Aorta (tissue), 5 donors: ENCODE data around the gene TAF1B. TPM values are rescaled to one million over a fixed set of nuclear protein-coding genes. Genes with fewer than 3 reads are reported as not detected.
"Not testable (repeated sequence)": the region's sequence is repeated elsewhere in the genome, so short reads cannot be mapped to it uniquely, and the experiment has no call there.

ENCODE experiments used
- ATAC-seq: fragments of 200-7000 bp; cut with Tn5 transposase; one replicate; pipeline ENCODE4 v1.9.1; 2022; ENCODE audit warnings: moderate library complexity; ENCODE audit not compliant: low FRiP score
- DNase-seq, 2 donors: peaks; one replicate each; pipeline ENCODE4 v3.0.0-alpha.2; 2020
- H3K27ac ChIP-seq, 2 donors: one replicate each; pipeline ENCODE4 v1.5.1; 2013; ENCODE audit warnings: low read length in 2 of 2, mild to moderate bottlenecking in 2 of 2, moderate library complexity in 2 of 2, control low read depth in 1 of 2, inconsistent platforms in 1 of 2, low read depth in 1 of 2
- H3K27me3 ChIP-seq, 2 donors: one replicate each; pipeline ENCODE4 v1.6.1; 2013; ENCODE audit warnings: control low read depth in 1 of 2, low read length in 1 of 2, mild to moderate bottlenecking in 1 of 2, moderate library complexity in 1 of 2; ENCODE audit not compliant: insufficient read depth in 2 of 2, control insufficient read depth in 1 of 2
- H3K36me3 ChIP-seq, 2 donors: one replicate each; pipeline ENCODE4 v1.6.1; 2013; ENCODE audit warnings: control low read depth in 1 of 2, low read length in 1 of 2, mild to moderate bottlenecking in 1 of 2; ENCODE audit not compliant: insufficient read depth in 2 of 2, control insufficient read depth in 1 of 2
- H3K4me1 ChIP-seq, 2 donors: one replicate each; pipeline ENCODE4 v1.6.1; 2013; ENCODE audit warnings: low read length in 2 of 2, control low read depth in 1 of 2, mild to moderate bottlenecking in 1 of 2, moderate library complexity in 1 of 2; ENCODE audit not compliant: insufficient read depth in 2 of 2, control insufficient read depth in 1 of 2
- H3K4me3 ChIP-seq, 2 donors: one replicate each; pipeline ENCODE4 v1.5.1; 2013; ENCODE audit warnings: low read length in 2 of 2, control low read depth in 1 of 2, mild to moderate bottlenecking in 1 of 2
- H3K9me3 ChIP-seq: one replicate; pipeline ENCODE4 v1.6.1; 2013; ENCODE audit warnings: mild to moderate bottlenecking, low read length; ENCODE audit not compliant: control insufficient read depth
- WGBS, 2 donors: extraction: QIAGEN DNeasy Blood & Tissue Kit; methylation state at CpG; one replicate each; pipeline ENCODE4 v1.1.7; 2013; 5-methylcytosine and 5-hydroxymethylcytosine counted together
- intact Hi-C, 2 donors: fragments of 100-400 bp; cut with DNase I; formaldehyde crosslinking; loops; one replicate each; pipeline versions ENCODE4 v1.14.2 to v1.15.0; 2022
- polyA plus RNA-seq, 2 donors: library from polyadenylated mRNA; stranded (reverse); fragments of 200-250 nt; gene quantifications; one replicate each; pipeline ENCODE4 v1.2.3, GENCODE V29; 2013
- total RNA-seq, 2 donors: library from RNA; stranded (reverse); fragmentation: NEBNext Ultra II Directional; extraction: Animal tissue kit (Norgen Biotek cat#: 25700); gene quantifications; one replicate each; pipeline ENCODE4 v1.2.1, GENCODE V29; 2021
- donor health status: healthy with polysubstance abuse.
- donor health status: Bipolar disorder and iron deficiency.
- donor health status: DM: no; HTN: no; CAD: no.
- donor health status: DM: no; HTN: no; CAD: no.
- donor health status: DM: yes; HTN: yes; CAD: no.

TAF1B gene
- total and polyA plus RNA-seq, 4 donors: 2.8 to 21.9 (median 12.8) TPM

DNA sequence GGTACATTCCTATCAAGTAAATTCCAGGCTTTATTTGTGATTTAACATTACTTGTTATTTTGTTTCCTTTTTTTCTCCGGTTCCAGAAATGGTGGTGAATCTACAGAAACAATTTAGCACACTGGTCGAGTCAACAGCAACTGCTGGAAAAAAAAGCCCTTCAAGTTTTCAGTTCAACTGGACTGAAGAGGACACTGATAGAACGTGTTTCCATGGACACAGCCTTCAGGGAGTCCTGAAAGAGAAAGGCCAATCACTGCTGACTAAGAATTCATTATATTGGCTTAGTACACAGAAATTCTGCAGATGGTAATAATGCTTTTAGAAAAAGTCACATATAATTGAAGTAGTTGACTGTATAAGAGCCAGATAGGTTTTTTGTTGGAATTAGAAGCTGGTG, 76.2 kb downstream of the TAF1B start:
- no peaks in the 10 kb centered on the region for H3K9me3 ChIP-seq
- WGBS, 2 donors: 91 to 92% methylated on average over 3 of the region's 3 CpGs
- no peak for ATAC-seq
- no peaks in the 10 kb centered on the region for H3K27me3 ChIP-seq
- DNase-seq: no peak
- H3K36me3 ChIP-seq: no peaks in the 10 kb centered on the region
- intact Hi-C loops: no loop called here
- H3K4me1 ChIP-seq: no peaks in the 10 kb centered on the region
- no peak overlapping the region for H3K27ac ChIP-seq
- no peak overlapping the region for H3K4me3 ChIP-seq

DNA sequence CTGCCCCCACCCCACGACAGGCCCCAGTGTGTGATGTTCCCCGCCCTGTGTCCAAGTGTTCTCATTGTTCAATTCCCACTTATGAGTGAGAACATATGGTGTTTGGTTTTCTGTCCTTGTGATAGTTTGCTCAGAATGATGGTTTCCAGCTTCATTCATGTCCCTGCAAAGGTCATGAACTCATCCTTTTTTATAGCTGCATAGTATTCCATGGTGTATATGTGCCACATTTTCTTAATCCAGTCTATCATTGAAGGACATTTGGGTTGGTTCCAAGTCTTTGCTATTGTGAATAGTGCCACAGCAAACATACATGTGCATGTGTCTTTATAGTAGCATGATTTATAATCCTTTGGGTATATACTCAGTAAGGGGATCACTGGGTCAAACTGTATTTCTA, 83.7 kb downstream of the TAF1B start:
- 81 to 90% methylated on average over 2 of the region's 2 CpGs for WGBS, 2 donors
- H3K4me3 ChIP-seq, H3K4me1 ChIP-seq, ATAC-seq, H3K27ac ChIP-seq, intact Hi-C loops, H3K9me3 ChIP-seq, DNase-seq, H3K36me3 ChIP-seq, H3K27me3 ChIP-seq: not testable (repeated sequence)

DNA sequence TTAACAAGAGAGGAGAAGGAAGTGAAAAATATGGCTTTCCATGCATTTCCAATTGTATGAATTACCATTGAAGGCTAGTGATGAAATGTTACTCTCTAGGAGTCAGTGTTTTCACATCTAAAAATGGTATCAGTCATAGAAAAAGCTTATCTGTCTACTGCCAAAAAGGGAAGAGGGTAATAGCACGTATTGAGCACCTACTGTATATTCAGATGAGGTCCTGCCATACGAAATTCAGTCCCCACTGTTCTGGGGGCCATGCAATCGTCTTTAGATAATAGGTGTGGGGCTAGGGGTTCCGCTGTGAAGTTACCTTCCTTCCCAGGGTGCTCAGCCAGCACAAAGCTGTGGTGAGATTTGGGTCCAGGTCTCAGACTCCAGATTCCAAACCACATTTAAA, 94.0 kb downstream of the TAF1B start:
- no peaks in the 10 kb centered on the region for H3K9me3 ChIP-seq
- no peaks in the 10 kb centered on the region for H3K36me3 ChIP-seq
- no peak for ATAC-seq
- DNase-seq: no peak
- H3K4me1 ChIP-seq: no peaks in the 10 kb centered on the region
- no peaks in the 10 kb centered on the region for H3K27me3 ChIP-seq
- 86 to 92% methylated on average over 4 of the region's 4 CpGs for WGBS, 2 donors
- intact Hi-C loops: no loop called here
- no peak overlapping the region for H3K4me3 ChIP-seq
- H3K27ac ChIP-seq: no peak overlapping the region

DNA sequence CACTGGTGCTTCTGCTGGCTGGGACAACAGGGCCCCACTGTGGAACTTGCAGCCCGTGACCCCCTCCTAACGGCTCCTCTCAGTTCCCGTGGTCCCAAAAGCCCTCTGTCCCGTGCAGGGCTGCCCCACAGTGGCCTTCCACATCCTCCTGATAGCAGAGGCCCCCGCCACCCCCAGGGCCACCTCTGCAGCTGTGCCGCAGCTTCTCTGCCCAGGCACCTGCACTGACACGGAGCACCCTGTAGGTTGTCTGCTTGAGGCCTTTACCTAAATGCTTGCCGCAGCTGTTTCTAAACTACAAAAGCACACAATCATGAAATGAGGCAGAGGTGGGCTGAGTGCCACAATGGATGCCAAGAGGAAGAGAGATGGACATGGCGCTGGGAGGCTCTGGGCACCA, 94.7 kb downstream of the TAF1B start:
- Histone ChIP-seq H3K36me3 (no peaks in the 10 kb centered on the region), H3K27ac (no peak overlapping the region), H3K27me3 (no peaks in the 10 kb centered on the region), H3K4me1 (no peaks in the 10 kb centered on the region), H3K9me3 (no peaks in the 10 kb centered on the region), H3K4me3 (no peak overlapping the region)
- ATAC-seq (no peak), DNase-seq (no peak)
- WGBS, 2 donors: 77 to 78% methylated on average over 9 of the region's 9 CpGs
- intact Hi-C loops: no loop called here

DNA sequence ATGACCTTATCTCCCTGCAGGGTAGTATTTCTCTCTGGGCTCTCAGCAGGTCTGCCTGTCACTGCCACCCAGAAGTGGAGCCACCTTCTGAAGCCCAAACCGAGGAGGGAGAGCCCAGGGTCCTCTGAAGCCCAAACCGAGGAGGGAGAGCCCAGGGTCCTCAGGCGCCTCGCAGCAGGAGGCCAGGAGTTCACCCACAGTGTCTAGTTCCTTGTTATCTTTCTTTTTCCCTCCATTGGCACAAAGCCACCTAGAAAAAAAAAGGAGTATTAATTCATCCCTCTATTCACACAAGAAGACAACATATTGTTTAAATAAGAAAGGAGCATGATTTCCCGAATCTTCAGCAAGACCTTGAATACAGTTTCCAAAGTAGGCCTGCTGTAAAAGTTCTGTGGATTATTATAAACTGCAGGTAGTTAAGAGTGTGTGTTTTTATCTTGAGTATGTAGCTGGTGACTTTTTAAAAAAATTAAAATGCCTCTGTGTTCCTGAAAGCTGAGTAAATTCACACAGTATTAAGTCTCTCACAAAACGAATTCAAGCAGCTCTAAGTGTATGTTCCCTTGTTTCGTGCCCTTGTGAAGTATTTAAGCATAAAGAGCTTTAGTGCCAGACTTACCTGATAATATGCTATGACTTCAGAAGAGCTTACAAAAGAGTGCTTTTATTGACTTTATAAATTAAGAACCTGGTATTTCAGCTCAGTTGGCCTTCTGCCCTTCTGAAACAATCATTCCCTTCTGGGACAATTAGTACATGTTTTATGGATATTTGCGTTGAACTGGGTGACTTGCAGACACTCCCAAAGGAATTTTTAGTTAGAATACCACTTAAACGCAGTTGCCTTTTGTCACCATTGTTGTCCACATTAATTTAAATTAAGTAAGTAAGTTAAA, 96.6 kb downstream of the TAF1B start:
- H3K4me3 ChIP-seq: no peak overlapping the region
- no peak overlapping the region for H3K27ac ChIP-seq
- no peaks in the 10 kb centered on the region for H3K9me3 ChIP-seq
- no peaks in the 10 kb centered on the region for H3K27me3 ChIP-seq
- 68 to 69% methylated on average over 9 of the region's 9 CpGs for WGBS, 2 donors
- no peaks in the 10 kb centered on the region for H3K4me1 ChIP-seq
- H3K36me3 ChIP-seq: no peaks in the 10 kb centered on the region
- intact Hi-C loops: no loop called here
- DNase-seq: no peak
- ATAC-seq: no peak

DNA sequence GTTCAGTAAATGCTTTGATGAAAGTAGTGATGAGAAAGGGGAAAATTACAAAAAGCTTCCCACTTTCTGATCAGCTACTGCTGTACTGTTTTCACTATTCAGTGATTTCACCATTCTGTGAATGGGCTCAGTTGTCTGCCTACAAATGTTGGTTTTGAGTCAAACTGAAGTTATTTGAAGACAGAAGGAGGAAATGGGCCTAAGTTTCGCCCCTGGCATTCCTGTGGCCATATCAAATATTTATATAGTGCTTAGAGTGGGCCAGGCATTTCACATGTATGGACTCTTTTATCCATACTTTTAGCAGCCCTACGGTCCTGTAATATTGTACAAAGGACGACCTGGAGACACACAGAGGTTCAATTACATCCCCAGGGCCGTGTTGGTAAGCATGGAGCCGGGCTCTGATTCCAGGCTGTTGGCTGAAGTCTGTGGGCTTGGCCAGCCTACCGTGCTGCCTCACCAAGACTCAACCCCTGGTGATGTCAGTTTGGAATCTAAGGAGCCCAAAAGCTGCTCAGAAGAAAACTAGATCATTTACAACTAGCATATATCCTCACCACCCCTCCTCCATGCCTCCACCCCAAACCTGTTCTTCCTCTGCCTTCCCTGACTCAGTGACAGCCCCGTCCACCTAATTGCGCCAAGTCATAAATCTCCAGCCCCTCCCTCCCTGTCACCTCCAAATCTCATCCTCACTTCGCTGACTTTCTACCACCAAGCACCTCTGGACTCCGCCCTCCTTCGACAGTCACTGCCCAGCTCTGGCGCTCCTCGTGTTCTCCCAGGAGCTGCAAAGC, 98.1 kb downstream of the TAF1B start:
- no peaks in the 10 kb centered on the region for H3K9me3 ChIP-seq
- H3K4me3 ChIP-seq: no peak overlapping the region
- no peak for ATAC-seq
- H3K27ac ChIP-seq: no peak overlapping the region
- DNase-seq: no peak
- intact Hi-C loops: no loop called here
- no peaks in the 10 kb centered on the region for H3K4me1 ChIP-seq
- no peaks in the 10 kb centered on the region for H3K27me3 ChIP-seq
- H3K36me3 ChIP-seq: no peaks in the 10 kb centered on the region
- 40 to 50% methylated on average over 13 of the region's 13 CpGs for WGBS, 2 donors

DNA sequence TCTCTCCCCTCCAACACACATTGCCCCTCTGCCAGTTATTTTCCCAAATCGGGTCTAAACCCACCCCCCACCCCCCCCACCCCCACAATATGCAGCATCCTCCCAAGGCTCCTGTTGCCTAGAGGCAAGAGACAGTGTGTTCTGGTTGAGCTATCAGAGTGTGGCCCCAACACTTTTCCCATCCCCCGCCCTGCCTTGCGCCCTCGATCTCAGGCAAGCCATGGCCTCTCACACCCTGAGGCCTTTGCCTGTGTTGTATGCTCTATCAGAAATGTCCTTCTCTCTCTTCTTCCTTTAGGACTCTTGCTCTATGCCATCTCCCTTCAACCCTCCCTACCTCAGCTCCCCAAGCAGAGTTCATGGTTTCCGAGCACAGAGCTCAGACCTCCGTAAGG, 98.7 kb downstream of the TAF1B start:
- Histone ChIP-seq H3K27me3 (no peaks in the 10 kb centered on the region), H3K4me3 (no peak overlapping the region), H3K9me3 (no peaks in the 10 kb centered on the region), H3K27ac (no peak overlapping the region), H3K36me3 (no peaks in the 10 kb centered on the region), H3K4me1 (no peaks in the 10 kb centered on the region)
- 69% methylated on average over 3 to 6 of the region's 6 CpGs for WGBS, 2 donors
- intact Hi-C loops: no loop called here
- DNase-seq (no peak), ATAC-seq (no peak)

DNA sequence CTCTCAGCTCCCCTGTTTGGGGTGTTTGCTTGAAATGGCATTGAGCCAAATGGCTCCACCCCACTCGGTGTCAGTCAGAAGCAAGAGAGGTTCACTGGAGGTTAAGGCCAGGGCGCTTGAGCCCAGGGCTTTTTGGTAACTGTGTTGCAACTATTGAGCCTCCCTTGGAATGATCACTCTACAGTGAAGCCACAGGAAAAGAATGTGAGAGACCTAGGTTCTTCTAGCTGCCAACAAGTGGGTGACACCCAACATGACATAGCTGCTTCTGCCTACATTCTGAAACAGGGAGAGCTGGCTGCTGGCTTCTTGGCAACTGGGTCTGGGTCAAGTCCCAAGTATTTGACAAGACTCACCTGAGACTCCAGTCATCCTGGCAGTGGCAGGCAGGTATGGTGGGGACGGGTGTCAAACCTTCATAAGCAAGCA, 101.1 kb downstream of the TAF1B start:
- H3K27me3 ChIP-seq: no peaks in the 10 kb centered on the region
- H3K27ac ChIP-seq: no peak overlapping the region
- H3K4me3 ChIP-seq: no peak overlapping the region
- H3K9me3 ChIP-seq: no peaks in the 10 kb centered on the region
- WGBS, 2 donors: 61 to 76% methylated on average over 3 of the region's 3 CpGs
- H3K4me1 ChIP-seq: no peaks in the 10 kb centered on the region
- DNase-seq (no peak), ATAC-seq (no peak)
- intact Hi-C loops: no loop called here
- no peaks in the 10 kb centered on the region for H3K36me3 ChIP-seq

DNA sequence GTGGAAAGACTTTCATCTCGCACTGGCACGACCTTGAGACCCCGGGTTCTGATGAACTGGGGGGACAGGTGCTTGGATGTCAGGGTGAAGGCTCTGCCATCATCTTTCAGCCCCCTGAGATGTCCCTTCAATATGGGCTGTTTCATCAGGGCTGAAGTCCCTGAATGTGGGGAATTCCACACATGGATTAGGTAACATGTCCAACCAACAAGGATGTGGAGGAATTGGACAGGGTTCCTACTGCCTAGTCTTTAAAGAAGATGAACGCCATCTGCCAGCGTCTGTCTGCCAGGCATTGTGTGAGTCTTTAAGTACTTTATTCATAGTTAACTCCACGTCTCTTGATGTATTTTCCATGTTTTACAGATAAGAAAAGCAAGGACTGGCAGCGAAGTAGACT, 102.3 kb downstream of the TAF1B start:
- Histone ChIP-seq H3K9me3 (no peaks in the 10 kb centered on the region), H3K4me3 (no peak overlapping the region), H3K27ac (no peak overlapping the region), H3K27me3 (no peaks in the 10 kb centered on the region), H3K36me3 (no peaks in the 10 kb centered on the region), H3K4me1 (no peaks in the 10 kb centered on the region)
- ATAC-seq (no peak), DNase-seq (no peak)
- intact Hi-C loops: no loop called here
- whole genome bisulfite sequencing, 2 donors: 51 to 62% methylated on average over 7 of the region's 7 CpGs
